GM21737 (cell line): ENCODE measurements around the gene SORL1.
"Not testable (repeated sequence)": the region's sequence is repeated elsewhere in the genome, so short reads cannot be mapped to it uniquely, and the experiment has no call there.

Source experiments
- ATAC-seq: cut with Tn5 transposase; IDR thresholded peaks from one replicate; pipeline ENCODE4 v1.9.1; 2021; ENCODE audit warnings: mild to moderate bottlenecking, moderate library complexity; ENCODE audit not compliant: unreplicated experiment

SORL1 gene

GRCh38 chr11:121614636-121615240 is 162.6 kb downstream of the SORL1 start:
- ATAC-seq = no peak

GRCh38 chr11:121615501-121615900 is 163.4 kb downstream of the SORL1 start:
- ATAC-seq = no peak

GRCh38 chr11:121618516-121618915 is 166.4 kb downstream of the SORL1 start:
- no peak for ATAC-seq

- ATAC-seq = no peak
These were observed 173.8 kb downstream of the SORL1 start for GRCh38 chr11:121625777-121626506.

- ATAC-seq = no peak
These were observed 174.4 kb downstream of the SORL1 start for GRCh38 chr11:121626507-121626875.

GRCh38 chr11:121626980-121627379 is 174.9 kb downstream of the SORL1 start:
- ATAC-seq = no peak

GRCh38 chr11:121630041-121630440 is 177.9 kb downstream of the SORL1 start:
- ATAC-seq = no peak

GRCh38 chr11:121631456-121631855 is 179.3 kb downstream of the SORL1 start:
- ATAC-seq = no peak

- no peak for ATAC-seq
These were observed 182.2 kb downstream of the SORL1 start for GRCh38 chr11:121634273-121634672.

- no peak for ATAC-seq
These were observed 182.8 kb downstream of the SORL1 start for GRCh38 chr11:121634889-121635288.

GRCh38 chr11:121636081-121636799 is 184.1 kb downstream of the SORL1 start:
- no peak for ATAC-seq

GRCh38 chr11:121636800-121637176 is 184.7 kb downstream of the SORL1 start:
- no peak for ATAC-seq

- ATAC-seq = not testable (repeated sequence)
These were observed 185.5 kb downstream of the SORL1 start for GRCh38 chr11:121637587-121637986.

- ATAC-seq = no peak
These were observed 191.5 kb downstream of the SORL1 start for GRCh38 chr11:121643479-121644186.

GRCh38 chr11:121644187-121644512 is 192.0 kb downstream of the SORL1 start:
- ATAC-seq = no peak

- ATAC-seq = no peak
These were observed 192.9 kb downstream of the SORL1 start for GRCh38 chr11:121645001-121645400.

GRCh38 chr11:121645596-121645995 is 193.5 kb downstream of the SORL1 start:
- no peak for ATAC-seq

GRCh38 chr11:121648306-121648705 is 196.2 kb downstream of the SORL1 start:
- ATAC-seq = no peak

GRCh38 chr11:121649798-121650197 is 197.7 kb downstream of the SORL1 start:
- no peak for ATAC-seq

GRCh38 chr11:121650351-121651256 is 198.5 kb downstream of the SORL1 start:
- no peak for ATAC-seq

GRCh38 chr11:121651257-121651605 is 199.1 kb downstream of the SORL1 start:
- ATAC-seq = no peak
